HepG2 (cell line): Measurements from ENCODE around the gene YWHAH. TPM values are rescaled to one million over a fixed set of nuclear protein-coding genes. Genes with fewer than 3 reads are reported as not detected.

Experiments used
- ATAC-seq: fragments of 200-7000 bp; cut with Tn5 transposase; 3 replicates; pipeline ENCODE4 v1.9.1; 2020; ENCODE audit warnings: mild to moderate bottlenecking, moderate library complexity
- BruUV-seq: library from RNA; stranded (reverse); fragments of 400-500 nt; replicated peaks from 2 replicates; lab custom pipeline; 2021; lab: Mats Ljungman, UMichigan
- CTCF ChIA-PET: fragments of 300-600 bp; formaldehyde crosslinking; extraction: SDS; loops from one replicate; lab custom pipeline; 2021; ENCODE audit warnings: low total read pairs, inconsistent platforms, low intra/inter-chr PET ratio; lab: Yijun Ruan, JAX
- POLR2A ChIA-PET: fragments of 350-600 bp; sonication (Branson Sonifier 250); formaldehyde crosslinking; loops from one replicate; lab custom pipeline; 2020; ENCODE audit warnings: antibody characterized with exemption, inconsistent platforms; lab: Yijun Ruan, JAX
- DNase-seq: peaks from one replicate; pipeline ENCODE4 v3.0.0-alpha.2; 2015; ENCODE audit warnings: low spot score
- FAIRE-seq: peaks from 3 replicates; lab custom pipeline; 2011; peaks lifted over from hg19 to GRCh38; lab: Jason Lieb, UNC
- H2AFZ ChIP-seq: one replicate; pipeline ENCODE4 v1.6.1; 2011; ENCODE audit warnings: low read length, inconsistent platforms
- H3K27ac ChIP-seq: fragments of 300-600 bp; 3 replicates; pipeline ENCODE4 v1.8.0; 2011; ENCODE audit warnings: mixed run types, mild to moderate bottlenecking, mixed read lengths, low read length, inconsistent platforms; ENCODE audit not compliant: insufficient read depth; ENCODE audit errors: extremely low read length
- H3K27me3 ChIP-seq, 2 experiments: fragments of 200-600 bp in 1 of 2; 2 replicates in 1 of 2; 3 replicates in 1 of 2; pipeline versions ENCODE4 v1.6.0 to v1.8.0; 2011; ENCODE audit warnings: low read length in 2 of 2, mild to moderate bottlenecking in 2 of 2, moderate library complexity in 2 of 2, inconsistent platforms in 1 of 2; ENCODE audit not compliant: insufficient read depth in 2 of 2, control insufficient read depth in 1 of 2
- H3K36me3 ChIP-seq, 2 experiments: fragments of 200-600 bp in 1 of 2; replicated peaks in 1 of 2; 2 replicates in 1 of 2; 3 replicates in 1 of 2; pipeline versions ENCODE4 v1.5.1 to v1.8.0; 2011; ENCODE audit warnings: low read length in 2 of 2, inconsistent platforms in 1 of 2; ENCODE audit not compliant: insufficient read depth in 2 of 2, control insufficient read depth in 1 of 2
- H3K4me1 ChIP-seq: 2 replicates; pipeline ENCODE4 v1.5.1; 2012; ENCODE audit warnings: low read length, inconsistent platforms; ENCODE audit not compliant: insufficient read depth
- H3K4me2 ChIP-seq: 2 replicates; pipeline ENCODE4 v1.6.0; 2011; ENCODE audit warnings: low read depth, low read length, inconsistent platforms
- H3K4me3 ChIP-seq, 3 experiments: fragments of 200-600 bp in 1 of 3; sonication (generic), shearing (Covaris generic) in 1 of 3; replicated peaks in 1 of 3; 2 replicates each; pipeline ENCODE4 v1.5.1; 2011 to 2016; ENCODE audit warnings: low read length in 3 of 3, inconsistent platforms in 2 of 3, low read depth in 2 of 3, mild to moderate bottlenecking in 2 of 3, control low read depth in 1 of 3, mixed read lengths in 1 of 3; ENCODE audit not compliant: insufficient read depth in 1 of 3
- H3K79me2 ChIP-seq: one replicate; pipeline ENCODE4 v1.6.1; 2011; ENCODE audit warnings: low read length, inconsistent platforms; ENCODE audit not compliant: insufficient read depth
- H3K9ac ChIP-seq: 2 replicates; pipeline ENCODE4 v1.6.0; 2011; ENCODE audit warnings: mild to moderate bottlenecking, low read depth, low read length, inconsistent platforms; ENCODE audit not compliant: insufficient read depth
- H3K9me3 ChIP-seq: 2 replicates; pipeline ENCODE4 v1.5.1; 2012; ENCODE audit warnings: mild to moderate bottlenecking, low read length
- H4K20me1 ChIP-seq: 2 replicates; pipeline ENCODE4 v1.6.0; 2011; ENCODE audit warnings: inconsistent platforms, mild to moderate bottlenecking, low read length, moderate library complexity; ENCODE audit not compliant: insufficient read depth
- ELF3 ChIP-seq: IDR thresholded peaks from 2 replicates; pipeline ENCODE4 v1.6.1; 2016; ENCODE audit warnings: missing genetic modification reagents, missing compliant biosample characterization
- FOXO1 ChIP-seq: sonication (generic); formaldehyde crosslinking; IDR thresholded peaks from 2 replicates; pipeline ENCODE4 v1.4.0; 2020; ENCODE audit warnings: missing genetic modification reagents
- RBM22 ChIP-seq: fragments of 200-400 bp; formaldehyde crosslinking; optimal IDR thresholded peaks from 2 replicates; pipeline ENCODE3; 2017; ENCODE audit warnings: mild to moderate bottlenecking, low read length, moderate library complexity
- SAP130 ChIP-seq: IDR thresholded peaks from 2 replicates; pipeline ENCODE4 v1.6.1; 2016; ENCODE audit warnings: low read depth
- SOX13 ChIP-seq, 3 experiments: fragments of 450-650 bp in 1 of 3; sonication (generic) in 1 of 3; formaldehyde crosslinking in 1 of 3; IDR thresholded peaks in 2 of 3; conservative IDR thresholded peaks in 1 of 3; 2 replicates each; pipeline versions ENCODE4 v1.5.0 to v1.6.1; 2016 to 2020; ENCODE audit warnings: antibody characterized with exemption in 1 of 3, mild to moderate bottlenecking in 1 of 3, missing compliant biosample characterization in 1 of 3, missing genetic modification reagents in 1 of 3, moderate library complexity in 1 of 3
- YEATS4 ChIP-seq: sonication (generic); formaldehyde crosslinking; IDR thresholded peaks from 2 replicates; pipeline ENCODE4 v1.4.0; 2020; ENCODE audit warnings: missing genetic modification reagents, borderline replicate concordance
- ZNF264 ChIP-seq: sonication (generic); formaldehyde crosslinking; IDR thresholded peaks from 2 replicates; pipeline ENCODE4 v1.4.0; 2020; ENCODE audit warnings: missing genetic modification reagents
- ZNF75D ChIP-seq: sonication (generic); formaldehyde crosslinking; IDR thresholded peaks from 2 replicates; pipeline ENCODE4 v1.8.1; 2023; ENCODE audit warnings: missing genetic modification reagents, mild to moderate bottlenecking, borderline replicate concordance
- ZNF777 ChIP-seq: sonication (generic); formaldehyde crosslinking; IDR thresholded peaks from 2 replicates; pipeline ENCODE4 v1.4.0; 2020; ENCODE audit warnings: missing genetic modification reagents
- ZNF781 ChIP-seq: sonication (generic); formaldehyde crosslinking; IDR thresholded peaks from 2 replicates; pipeline ENCODE4 v1.5.1; 2020; ENCODE audit warnings: borderline replicate concordance, mild to moderate bottlenecking, missing genetic modification reagents; ENCODE audit errors: not compliant biosample characterization
- ZNF800 ChIP-seq: sonication (generic); formaldehyde crosslinking; IDR thresholded peaks from 2 replicates; pipeline ENCODE4 v1.4.0; 2020; ENCODE audit warnings: missing genetic modification reagents
- WGBS: methylation state at CpG from one replicate; pipeline ENCODE4 v1.1.6; 2017; ENCODE audit warnings: low lambda C conversion rate; 5-methylcytosine and 5-hydroxymethylcytosine counted together
- in situ Hi-C: cut with HindIII; loops from 2 replicates; pipeline ENCODE4 v1.10.0; 2017; ENCODE audit warnings: low pct_unique_long_range_greater_than_20kb; ENCODE audit not compliant: extremely low pct_ligation_motif_present
- intact Hi-C: fragments of 100-400 bp; cut with micrococcal nuclease; formaldehyde crosslinking; loops from one replicate; pipeline ENCODE4 v1.10.0; 2022; ENCODE audit not compliant: unreplicated experiment
- polyA plus RNA-seq, 8 experiments: library from polyadenylated mRNA; depleted of rRNA in 3 of 8; stranded (reverse) in 7 of 8; unstranded in 1 of 8; fragments of >200 nt; fragmentation: Illumina TruSeq in 4 of 8; extraction: Trizol in 4 of 8; gene quantifications; 2 replicates each; pipeline versions ENCODE4 v1.2.1 to v1.2.3, GENCODE V29; 2011 to 2016; ENCODE audit warnings: low read depth in 4 of 8, missing spikeins in 1 of 8, mixed read lengths in 1 of 8; ENCODE audit not compliant: insufficient read depth in 1 of 8
- total RNA-seq, 5 experiments: library from RNA; depleted of rRNA; stranded (reverse); fragments of >200 nt; fragmentation: Illumina TruSeq; extraction: Trizol; gene quantifications; 2 replicates each; pipeline ENCODE4 v1.2.3, GENCODE V29; 2016; ENCODE audit warnings: low read depth in 1 of 5
- TF ChIP-seq, protein P1 (sequence below): sonication (generic); formaldehyde crosslinking; conservative IDR thresholded peaks from 2 replicates; pipeline ENCODE4 v1.4.0; 2020; ENCODE audit warnings: missing genetic modification reagents

YWHAH gene
- total and polyA plus RNA-seq, 2 of the 13 experiments (the other 11 are each of a cell fraction or from before 2014, with no cell fraction given): 35.6 to 92.7 TPM

DNA sequence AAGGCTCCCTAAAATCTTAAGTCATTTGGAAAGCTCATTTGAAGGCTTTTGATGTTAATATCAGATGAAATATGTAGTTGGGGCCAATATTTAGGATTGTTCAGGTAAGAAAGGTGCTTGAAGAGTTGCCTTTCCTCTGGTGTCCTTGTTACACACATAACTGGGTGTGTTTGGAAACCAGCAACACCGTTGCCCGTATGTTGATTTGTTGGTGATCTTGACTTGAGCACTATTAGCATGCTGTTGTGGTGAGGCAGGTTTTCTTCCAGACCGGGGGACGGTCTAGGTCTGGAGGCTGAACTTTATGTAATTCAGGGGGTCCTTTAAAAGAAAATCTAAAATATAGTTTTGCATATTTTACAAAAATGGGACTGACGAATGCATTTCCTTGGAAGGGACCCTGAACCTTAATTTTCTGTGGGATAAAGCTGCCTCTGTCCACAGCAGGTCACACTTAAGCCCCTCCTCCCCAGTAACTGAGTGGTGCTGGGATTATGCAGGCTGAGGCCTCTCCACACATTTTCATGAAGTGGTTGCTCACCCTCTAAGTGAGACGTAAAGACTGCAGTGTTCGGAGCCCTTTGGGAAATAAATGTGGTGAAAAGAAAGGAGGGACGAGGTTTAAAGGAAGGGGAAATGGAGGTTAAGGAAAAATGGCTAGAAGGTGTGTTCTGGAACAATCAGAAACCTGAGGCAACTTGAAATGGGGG, 1.8 kb downstream of the YWHAH start:
- peaks cover 3 to 8% of the 10 kb centered on the region in 2 experiments for H3K36me3 ChIP-seq
- POLR2A ChIA-PET: interaction anchor here (1.0 to 2.2 kb wide), 4 partner anchors 12 to 133 kb away, joined by 4 to 10 read pairs (median 4); no protein-coding TSS in a partner anchor
- H3K9ac ChIP-seq: peak overlapping the region; percentile 90
- TSS peak; percentile 65 for BruUV-seq
- peak overlapping the region; percentile 86 for H3K27ac ChIP-seq
- 32% methylated on average over 8 of the region's 8 CpGs for WGBS
- peak overlapping the region; percentile 56 to 94 (median 94) for H3K4me3 ChIP-seq
- FAIRE-seq (no peak), DNase-seq (no peak)
- H3K27me3 ChIP-seq: no peaks in the 10 kb centered on the region; a peak in 1 of 5 replicates
- no peaks in the 10 kb centered on the region for H3K9me3 ChIP-seq
- H4K20me1 ChIP-seq: peaks cover 4% of the 10 kb centered on the region; the same call in 1 of the 2 replicates
- peaks cover 37% of the 10 kb centered on the region for H3K4me1 ChIP-seq
- in situ Hi-C loops: loop anchor here (5.0 to 10.0 kb wide), 2 partner anchors 74 to 191 kb away; partner anchors contain the start of genes DEPDC5 and PRR14L
- H2AFZ ChIP-seq: no peak overlapping the region
- H3K4me2 ChIP-seq: peak overlapping the region; percentile 88
- TF ChIP-seq ZNF781 (CRISPR knock-in tag) (peak; percentile 33), SAP130 (0 out of 2 replicates have a peak, but pooled peaks have one; percentile 21), YEATS4 (peak; percentile 40; the same call in 1 of the 2 replicates), ZNF777 (no peak), ELF3 (CRISPR knock-in tag) (no peak), SOX13 (IDR thresholded peaks at IDR 0.05) (no peak), SOX13 (CRISPR knock-in tag; conservative IDR thresholded peaks at IDR 0.05 in 1 of 2, IDR thresholded peaks at IDR 0.05 in 1 of 2) (no peak), ZNF264 (CRISPR knock-in tag) (no peak), RBM22 (peak; percentile 49), ZNF75D (no peak), FOXO1 (CRISPR knock-in tag) (no peak), ZNF800 (CRISPR knock-in tag) (0 out of 2 replicates have a peak, but pooled peaks have one; percentile 35)
- TF ChIP-seq, protein P1, sequence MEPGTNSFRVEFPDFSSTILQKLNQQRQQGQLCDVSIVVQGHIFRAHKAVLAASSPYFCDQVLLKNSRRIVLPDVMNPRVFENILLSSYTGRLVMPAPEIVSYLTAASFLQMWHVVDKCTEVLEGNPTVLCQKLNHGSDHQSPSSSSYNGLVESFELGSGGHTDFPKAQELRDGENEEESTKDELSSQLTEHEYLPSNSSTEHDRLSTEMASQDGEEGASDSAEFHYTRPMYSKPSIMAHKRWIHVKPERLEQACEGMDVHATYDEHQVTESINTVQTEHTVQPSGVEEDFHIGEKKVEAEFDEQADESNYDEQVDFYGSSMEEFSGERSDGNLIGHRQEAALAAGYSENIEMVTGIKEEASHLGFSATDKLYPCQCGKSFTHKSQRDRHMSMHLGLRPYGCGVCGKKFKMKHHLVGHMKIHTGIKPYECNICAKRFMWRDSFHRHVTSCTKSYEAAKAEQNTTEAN (CRISPR knock-in tag): 0 out of 2 replicates have a peak, but pooled peaks have one; percentile 31
- TF ChIP-seq, all 625 proteins: peak for 6
- ATAC-seq: no peak
- H3K79me2 ChIP-seq: peaks cover 52% of the 10 kb centered on the region
- CTCF ChIA-PET: interaction anchor here (2.5 kb wide), 1 partner anchor 74 kb away, joined by 9 read pairs; no protein-coding TSS in a partner anchor
- intact Hi-C loops: no loop called here
